DND-41 (cell line): ENCODE measurements around the gene ADM.

ENCODE experiments used
- EZH2 ChIP-seq: IDR thresholded peaks from 3 replicates; pipeline ENCODE4 v1.6.1; 2012; ENCODE audit warnings: borderline replicate concordance, low read depth, mild to moderate bottlenecking, moderate library complexity, low read length, inconsistent platforms; ENCODE audit not compliant: severe bottlenecking
- TF ChIP-seq, protein P1 (sequence below): IDR thresholded peaks from 2 replicates; pipeline ENCODE4 v1.5.1; 2012; ENCODE audit warnings: borderline replicate concordance, low read length, moderate library complexity, mild to moderate bottlenecking; ENCODE audit not compliant: poor library complexity, severe bottlenecking; ENCODE audit errors: extremely low read depth

DNA sequence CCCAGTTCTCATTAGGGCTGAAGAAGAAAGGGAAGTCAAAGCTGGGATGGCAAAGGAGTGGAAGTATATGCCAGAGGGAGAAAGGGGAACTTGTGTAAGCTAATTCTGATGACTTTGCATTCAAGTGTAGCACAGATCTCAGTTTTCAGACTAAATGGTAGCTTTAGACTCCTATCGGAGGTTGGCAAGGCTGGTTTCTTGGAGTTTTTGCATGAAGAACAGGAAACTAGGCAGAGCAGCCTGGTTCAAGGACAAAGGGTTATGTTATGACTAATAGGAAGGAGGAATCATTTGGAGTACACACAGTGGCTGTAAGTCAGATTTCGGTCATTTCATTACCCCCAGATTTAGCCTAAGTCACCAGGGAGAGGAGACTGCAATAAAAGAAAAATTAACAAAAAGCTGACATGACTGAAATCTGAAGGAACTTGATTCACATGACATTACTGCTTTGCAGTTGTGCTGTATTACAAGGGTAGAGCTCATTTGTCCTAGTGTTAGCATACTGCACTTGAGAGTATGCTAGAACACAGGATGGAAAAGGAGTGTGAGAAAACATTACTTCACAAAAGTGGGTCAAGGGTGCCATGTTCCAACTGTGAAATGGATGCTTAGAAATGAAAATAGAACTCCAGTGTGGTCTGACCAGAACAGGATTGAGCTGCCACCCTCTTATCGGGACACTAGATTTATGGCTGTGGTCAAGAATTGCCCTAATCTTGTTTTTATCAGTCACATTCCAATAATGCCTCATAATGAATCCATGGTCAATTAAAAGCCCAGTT lies 23.6 kb downstream of the ADM start:
- TF ChIP-seq, protein P1, sequence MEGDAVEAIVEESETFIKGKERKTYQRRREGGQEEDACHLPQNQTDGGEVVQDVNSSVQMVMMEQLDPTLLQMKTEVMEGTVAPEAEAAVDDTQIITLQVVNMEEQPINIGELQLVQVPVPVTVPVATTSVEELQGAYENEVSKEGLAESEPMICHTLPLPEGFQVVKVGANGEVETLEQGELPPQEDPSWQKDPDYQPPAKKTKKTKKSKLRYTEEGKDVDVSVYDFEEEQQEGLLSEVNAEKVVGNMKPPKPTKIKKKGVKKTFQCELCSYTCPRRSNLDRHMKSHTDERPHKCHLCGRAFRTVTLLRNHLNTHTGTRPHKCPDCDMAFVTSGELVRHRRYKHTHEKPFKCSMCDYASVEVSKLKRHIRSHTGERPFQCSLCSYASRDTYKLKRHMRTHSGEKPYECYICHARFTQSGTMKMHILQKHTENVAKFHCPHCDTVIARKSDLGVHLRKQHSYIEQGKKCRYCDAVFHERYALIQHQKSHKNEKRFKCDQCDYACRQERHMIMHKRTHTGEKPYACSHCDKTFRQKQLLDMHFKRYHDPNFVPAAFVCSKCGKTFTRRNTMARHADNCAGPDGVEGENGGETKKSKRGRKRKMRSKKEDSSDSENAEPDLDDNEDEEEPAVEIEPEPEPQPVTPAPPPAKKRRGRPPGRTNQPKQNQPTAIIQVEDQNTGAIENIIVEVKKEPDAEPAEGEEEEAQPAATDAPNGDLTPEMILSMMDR, result no peak
- no peak for TF ChIP-seq EZH2
